ENCODE results near the gene KAZN.

The KAZN gene

DNA sequence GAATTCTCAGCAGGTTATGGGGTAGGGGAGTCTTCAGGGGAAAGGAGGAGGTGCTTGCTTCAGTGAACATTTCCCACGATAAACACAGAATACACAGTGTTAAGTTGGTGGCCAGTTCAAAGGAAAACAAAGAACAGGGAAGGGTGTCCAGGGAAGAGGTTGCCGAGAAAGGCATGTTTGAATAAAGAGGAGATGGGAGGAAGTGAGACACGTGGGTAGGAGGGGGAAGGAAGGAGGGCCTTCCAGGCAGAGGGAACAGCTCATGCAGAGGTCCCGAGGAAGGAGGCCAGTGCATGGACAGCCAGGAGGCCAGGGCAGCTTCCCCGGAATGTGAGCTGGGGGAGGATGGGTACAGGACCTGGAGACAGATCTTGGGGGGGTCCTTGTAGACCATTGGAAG, 424.7 kb downstream of the KAZN start:
- TF ChIP-seq, protein P1, sequence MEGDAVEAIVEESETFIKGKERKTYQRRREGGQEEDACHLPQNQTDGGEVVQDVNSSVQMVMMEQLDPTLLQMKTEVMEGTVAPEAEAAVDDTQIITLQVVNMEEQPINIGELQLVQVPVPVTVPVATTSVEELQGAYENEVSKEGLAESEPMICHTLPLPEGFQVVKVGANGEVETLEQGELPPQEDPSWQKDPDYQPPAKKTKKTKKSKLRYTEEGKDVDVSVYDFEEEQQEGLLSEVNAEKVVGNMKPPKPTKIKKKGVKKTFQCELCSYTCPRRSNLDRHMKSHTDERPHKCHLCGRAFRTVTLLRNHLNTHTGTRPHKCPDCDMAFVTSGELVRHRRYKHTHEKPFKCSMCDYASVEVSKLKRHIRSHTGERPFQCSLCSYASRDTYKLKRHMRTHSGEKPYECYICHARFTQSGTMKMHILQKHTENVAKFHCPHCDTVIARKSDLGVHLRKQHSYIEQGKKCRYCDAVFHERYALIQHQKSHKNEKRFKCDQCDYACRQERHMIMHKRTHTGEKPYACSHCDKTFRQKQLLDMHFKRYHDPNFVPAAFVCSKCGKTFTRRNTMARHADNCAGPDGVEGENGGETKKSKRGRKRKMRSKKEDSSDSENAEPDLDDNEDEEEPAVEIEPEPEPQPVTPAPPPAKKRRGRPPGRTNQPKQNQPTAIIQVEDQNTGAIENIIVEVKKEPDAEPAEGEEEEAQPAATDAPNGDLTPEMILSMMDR (IDR thresholded peaks at IDR 0.05; ENCODE audit: borderline replicate concordance, control extremely low read depth, extremely low read depth, insufficient read depth, missing control alignments), result no peak
- DNase-seq (ENCODE audit: low spot score), result no peak
- in situ Hi-C loops (cut with MboI; ENCODE audit: low sequenced_read_pairs, unreplicated experiment), result no loop called here

DNA sequence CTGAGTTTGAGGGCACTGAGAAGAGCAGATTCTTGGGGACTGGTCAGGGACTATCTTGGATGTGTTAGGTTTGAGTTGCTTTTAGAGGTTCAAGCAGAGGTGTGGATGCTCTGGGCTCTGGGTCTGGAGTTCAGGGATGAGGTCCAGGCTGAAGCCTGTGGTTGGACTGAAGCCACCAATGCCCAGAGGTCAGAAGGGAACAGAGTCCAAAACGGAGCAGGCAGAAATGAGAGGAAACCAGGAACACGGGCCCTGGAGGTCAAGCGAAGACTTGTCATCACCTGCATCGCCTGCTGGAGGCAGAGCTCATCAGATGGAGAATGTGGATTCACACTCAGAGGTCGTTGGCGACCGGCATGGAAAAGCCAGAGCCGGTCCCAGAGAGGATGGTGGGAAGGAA, 425.5 kb downstream of the KAZN start:
- in situ Hi-C loops (cut with MboI; ENCODE audit: low sequenced_read_pairs, unreplicated experiment), result no loop called here
- TF ChIP-seq, protein P1 (IDR thresholded peaks at IDR 0.05; ENCODE audit: borderline replicate concordance, control extremely low read depth, extremely low read depth, insufficient read depth, missing control alignments), result no peak
- no peak for DNase-seq (ENCODE audit: low spot score)

GRCh38 chr1:15026117-15026489, 427.6 kb downstream of the KAZN start:
- no peak for DNase-seq (ENCODE audit: low spot score)
- TF ChIP-seq, protein P1 (IDR thresholded peaks at IDR 0.05; ENCODE audit: borderline replicate concordance, control extremely low read depth, extremely low read depth, insufficient read depth, missing control alignments), result no peak
- in situ Hi-C loops (cut with MboI; ENCODE audit: low sequenced_read_pairs, unreplicated experiment), result no loop called here

DNA sequence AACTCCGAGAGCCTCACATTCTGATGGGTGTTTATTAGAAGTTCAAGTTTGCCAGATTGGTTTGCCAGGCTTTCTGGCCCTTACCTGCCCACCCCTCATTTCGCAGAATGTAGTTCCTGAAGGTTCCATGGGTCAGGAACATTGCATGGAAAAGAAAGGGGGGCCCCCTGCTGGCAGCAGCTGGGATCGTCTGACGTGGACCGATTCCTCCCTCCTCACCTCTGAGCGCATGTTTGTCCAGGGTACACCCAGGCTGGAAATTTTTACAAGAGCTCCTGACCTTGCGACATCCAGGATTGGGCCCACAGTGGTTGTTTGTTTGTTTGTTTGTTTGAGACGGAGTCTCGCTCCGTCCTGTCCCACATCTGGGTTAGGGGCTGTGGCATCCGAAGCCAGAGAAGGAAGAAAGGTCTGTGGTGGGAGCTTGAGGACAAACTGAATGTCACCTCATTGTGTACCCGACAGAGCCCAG, 429.1 kb downstream of the KAZN start:
- in situ Hi-C loops (cut with MboI; ENCODE audit: low sequenced_read_pairs, unreplicated experiment), result no loop called here
- peak; percentile 80 for DNase-seq (ENCODE audit: low spot score)
- TF ChIP-seq, protein P1 (IDR thresholded peaks at IDR 0.05; ENCODE audit: borderline replicate concordance, control extremely low read depth, extremely low read depth, insufficient read depth, missing control alignments), result peak; percentile 54

DNA sequence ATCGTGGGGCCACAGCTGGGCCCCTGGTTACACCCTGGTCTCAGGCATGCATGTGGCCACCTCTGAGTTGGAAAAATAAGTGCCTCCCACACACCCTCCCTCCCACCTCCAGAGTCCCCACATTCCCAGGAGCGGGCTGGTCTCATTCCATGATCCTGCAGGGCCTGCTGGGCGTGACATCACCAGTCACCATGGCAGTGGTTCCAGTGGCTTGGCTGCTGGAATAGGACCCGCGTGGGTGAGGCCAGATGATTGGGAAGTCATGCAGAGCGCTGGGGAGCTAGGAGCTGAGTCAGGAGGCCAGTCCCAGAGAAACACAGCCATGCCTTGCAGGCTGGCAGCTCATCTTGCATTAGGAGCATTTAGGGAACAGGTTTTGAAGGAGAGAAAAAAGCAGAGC, 429.6 kb downstream of the KAZN start:
- TF ChIP-seq, protein P1 (IDR thresholded peaks at IDR 0.05; ENCODE audit: borderline replicate concordance, control extremely low read depth, extremely low read depth, insufficient read depth, missing control alignments), result no peak
- in situ Hi-C loops (cut with MboI; ENCODE audit: low sequenced_read_pairs, unreplicated experiment), result no loop called here
- DNase-seq (ENCODE audit: low spot score), result no peak

DNA sequence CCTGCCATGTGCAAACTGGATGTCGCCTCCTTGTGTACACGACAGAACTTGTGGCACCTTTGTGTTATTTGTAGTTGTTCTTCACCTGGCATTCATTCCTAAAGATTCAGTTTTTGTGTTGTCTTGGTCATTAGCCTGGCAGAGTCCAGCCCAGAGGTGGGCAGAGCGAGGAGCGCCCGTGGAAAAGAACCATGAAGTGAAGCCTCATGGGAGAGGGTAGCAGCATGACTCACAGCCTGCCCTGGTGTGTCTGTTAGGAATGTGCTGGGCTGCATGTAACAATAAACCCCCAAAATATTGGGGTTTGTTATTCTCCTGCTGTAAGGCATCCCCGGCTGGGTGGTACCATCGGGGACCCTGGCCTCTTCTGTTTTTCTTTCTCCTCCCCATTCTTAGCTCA, 430.1 kb downstream of the KAZN start:
- TF ChIP-seq, protein P1 (IDR thresholded peaks at IDR 0.05; ENCODE audit: borderline replicate concordance, control extremely low read depth, extremely low read depth, insufficient read depth, missing control alignments), result no peak
- in situ Hi-C loops (cut with MboI; ENCODE audit: low sequenced_read_pairs, unreplicated experiment), result no loop called here
- no peak for DNase-seq (ENCODE audit: low spot score)

DNA sequence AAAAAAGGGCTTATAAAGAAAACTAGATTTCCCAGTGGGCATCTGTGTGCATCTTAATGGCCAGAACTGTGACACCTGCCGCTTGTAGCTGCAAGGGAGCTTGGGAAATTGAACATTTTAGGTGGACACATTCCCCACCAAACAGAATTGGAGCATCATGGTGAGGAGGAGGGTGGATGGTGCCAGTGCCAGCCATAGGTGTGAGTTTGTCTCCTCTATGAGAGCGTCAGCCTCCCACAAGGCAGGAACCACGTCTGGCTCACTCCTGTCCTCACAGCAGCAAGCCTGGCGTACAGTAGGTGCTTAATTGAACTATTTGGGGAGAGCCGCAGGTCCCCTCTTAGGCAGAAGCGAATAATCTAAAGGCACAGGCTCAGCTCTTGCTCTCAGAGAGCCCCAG, 430.6 kb downstream of the KAZN start:
- DNase-seq (ENCODE audit: low spot score), result no peak
- TF ChIP-seq, protein P1 (IDR thresholded peaks at IDR 0.05; ENCODE audit: borderline replicate concordance, control extremely low read depth, extremely low read depth, insufficient read depth, missing control alignments), result no peak
- in situ Hi-C loops (cut with MboI; ENCODE audit: low sequenced_read_pairs, unreplicated experiment), result no loop called here
